Measurements from ENCODE around the gene DOCK9.
A peak's percentile ranks its signal among the peaks of the same experiment; 100 is the strongest.

DOCK9 gene

DNA sequence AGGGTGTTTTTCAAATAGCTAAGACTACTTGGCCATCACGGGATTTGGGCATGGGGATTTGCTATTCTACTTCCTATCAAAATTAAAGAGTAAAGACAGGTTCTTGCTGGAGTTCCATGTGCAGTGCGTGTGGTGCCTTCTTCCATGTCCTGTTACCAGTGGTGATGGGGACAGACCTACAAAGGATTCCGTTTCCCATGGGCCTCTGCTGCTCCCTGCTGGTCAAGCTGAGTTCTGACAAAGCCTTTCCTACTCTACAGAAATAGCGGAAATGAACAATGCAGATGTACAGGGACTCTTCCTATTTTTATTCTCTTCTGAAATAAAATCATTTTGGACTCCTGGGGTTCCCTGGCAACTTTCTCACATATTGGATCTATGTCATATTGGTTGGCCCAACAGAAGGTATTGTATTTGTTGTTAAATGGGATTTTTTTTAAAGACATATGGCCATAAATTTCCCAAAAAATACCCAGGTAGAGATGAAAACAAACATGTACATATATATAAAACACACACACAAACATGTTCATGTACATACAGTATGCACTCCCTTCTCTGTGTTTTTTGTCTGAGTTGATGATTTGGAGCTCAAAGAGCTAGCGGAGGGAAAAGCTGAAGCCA is 134.9 kb downstream of the DOCK9 start:
- peak; percentile 50 to 58 for DNase-seq

DNA sequence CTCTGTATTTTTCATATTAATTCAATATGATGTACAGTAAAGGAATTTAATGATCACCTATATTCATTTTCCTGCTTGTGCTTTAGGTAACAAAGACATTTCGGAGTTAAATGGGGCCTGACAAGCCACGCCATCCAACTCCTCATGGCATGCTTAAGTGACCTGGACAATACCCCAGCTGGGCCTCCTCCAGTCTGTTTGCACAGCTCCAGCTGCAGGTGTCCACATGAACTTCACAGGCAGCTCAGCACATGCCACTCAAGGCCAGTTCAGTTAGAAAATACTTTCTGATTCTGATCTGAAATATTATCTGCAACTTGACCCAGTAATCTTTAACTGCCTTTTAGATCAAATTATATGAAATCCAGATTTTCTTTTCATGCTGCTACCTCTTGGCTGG is 135.8 kb downstream of the DOCK9 start:
- DNase-seq = no peak

DNA sequence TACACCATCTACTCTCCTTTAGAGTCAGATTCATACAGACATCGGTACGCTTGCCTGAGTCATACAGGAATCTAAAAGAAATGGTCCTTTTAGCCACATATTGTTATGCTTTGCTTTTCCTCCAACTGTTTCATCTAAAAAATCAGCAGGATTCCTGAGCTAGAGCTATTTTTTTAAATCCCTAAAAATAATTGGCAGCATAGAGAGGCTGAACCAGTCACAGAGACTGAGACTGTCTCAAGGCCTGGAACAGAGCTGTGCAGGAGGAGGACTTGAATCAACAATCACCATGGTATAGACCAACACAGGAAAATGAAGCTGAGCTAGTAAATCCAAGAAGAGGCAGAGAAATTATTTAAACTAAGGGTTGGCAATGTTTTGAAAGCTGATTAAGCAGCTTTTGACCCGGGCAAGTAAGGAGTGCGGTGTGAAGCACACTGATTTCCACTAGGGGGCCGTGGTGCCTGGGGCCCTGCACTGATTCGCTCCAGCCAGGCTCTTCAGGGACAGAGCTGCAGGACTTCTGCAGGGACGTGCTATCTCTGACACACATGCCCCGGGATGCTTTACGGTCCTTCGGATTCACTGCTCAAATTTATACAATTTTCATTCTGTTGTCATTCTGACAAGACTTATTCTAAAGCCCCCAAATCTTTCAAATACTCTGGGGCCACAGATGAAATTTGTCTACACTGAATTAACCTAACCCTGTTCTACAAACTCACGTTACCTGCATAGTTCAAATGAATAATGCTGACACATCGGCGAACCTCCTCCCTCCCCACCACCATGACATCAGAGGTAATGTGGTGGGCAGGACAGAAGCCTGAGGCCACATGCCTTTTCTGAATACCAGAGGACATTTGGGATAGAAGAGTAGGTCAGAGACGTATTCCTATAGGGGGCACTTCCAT is 137.8 kb downstream of the DOCK9 start:
- DNase-seq = peak; percentile 9 to 35

DNA sequence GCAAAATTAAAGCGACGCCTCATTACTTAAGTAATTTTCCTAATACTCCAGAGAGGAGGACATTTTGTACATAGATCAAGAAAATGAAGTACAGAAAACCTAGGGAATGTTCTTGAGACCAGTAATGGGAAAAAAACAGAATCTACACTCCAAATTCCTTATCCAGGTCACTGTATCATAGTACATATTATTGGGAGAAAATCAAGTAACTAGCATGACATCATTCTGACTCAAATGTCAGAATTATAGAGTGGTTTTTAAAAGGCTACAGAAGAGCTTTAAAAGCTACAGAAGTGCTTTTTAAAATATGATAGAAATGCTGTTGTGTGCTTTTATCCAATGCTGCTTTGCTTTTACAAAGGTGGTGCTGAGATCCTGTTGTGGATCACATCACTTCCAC is 139.1 kb downstream of the DOCK9 start:
- no peak for DNase-seq

DNA sequence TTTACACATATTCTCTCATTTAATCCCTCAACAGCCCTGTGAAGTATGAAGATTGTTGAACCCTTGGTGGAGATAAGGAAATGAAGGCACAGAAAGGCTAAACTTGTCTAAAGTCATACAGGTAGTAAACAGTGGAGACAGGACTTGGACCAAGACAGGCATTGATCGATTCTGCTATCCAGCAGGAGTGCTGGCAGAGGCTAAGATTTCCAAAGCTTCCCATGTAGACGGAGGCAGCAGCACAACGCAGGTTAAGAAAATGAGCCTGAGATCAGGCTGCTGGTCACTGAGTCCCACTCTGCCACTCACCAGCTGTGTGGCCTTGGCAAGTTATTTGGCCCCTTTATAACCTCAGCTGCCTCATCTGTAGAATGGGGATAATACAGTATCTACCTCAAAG is 140.0 kb downstream of the DOCK9 start:
- DNase-seq = no peak

DNA sequence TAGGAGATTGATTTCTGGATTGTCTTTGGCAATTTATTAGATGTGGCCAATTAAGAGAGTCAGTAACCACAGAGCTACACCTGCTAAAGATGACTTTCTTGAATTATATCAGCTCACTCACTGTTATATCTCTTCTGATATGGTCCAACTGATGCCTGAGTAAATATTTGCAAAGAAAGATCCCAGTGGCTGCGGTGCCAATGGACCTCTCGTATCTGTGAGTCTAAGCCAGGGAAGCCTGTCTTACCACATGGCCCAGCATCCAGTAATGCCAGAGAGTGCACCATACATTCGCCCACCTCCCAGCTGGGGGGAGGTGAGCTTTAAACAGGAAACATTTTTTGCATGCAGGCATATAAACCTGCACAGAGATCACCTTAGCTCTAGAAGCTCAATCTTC is 142.7 kb downstream of the DOCK9 start:
- DNase-seq = no peak

DNA sequence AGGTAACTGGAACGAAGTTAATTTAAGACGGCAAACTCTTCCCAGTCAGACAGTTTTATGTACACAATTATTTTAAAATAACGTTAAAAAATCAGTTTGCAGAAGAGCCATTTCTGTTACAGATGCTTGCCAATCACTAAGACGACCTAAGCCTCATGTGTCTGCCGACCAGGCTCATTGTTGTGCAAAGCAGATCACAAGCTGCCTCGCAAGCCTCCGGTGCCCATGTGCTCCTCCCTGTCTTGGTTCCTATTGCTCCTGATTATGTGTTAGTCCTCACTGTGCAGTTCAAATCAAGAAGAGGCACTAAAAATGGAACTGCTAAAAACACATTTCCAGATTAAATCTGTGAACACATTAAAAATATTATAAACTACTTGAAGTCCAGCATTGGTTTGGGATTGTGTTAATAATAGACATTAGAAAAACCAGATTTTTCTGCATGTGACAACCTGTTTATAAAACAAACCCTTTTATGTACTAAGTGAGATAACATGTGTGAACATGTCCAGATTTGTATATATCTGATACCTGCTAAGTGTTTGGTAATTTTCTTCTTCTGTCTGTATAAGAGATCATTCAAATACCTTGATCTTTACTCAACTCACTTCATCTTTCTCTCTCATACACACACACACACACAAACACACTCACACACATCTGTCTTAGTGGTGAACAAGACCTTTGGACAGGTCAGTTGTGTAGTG is 143.5 kb downstream of the DOCK9 start:
- no peak for DNase-seq

DNA sequence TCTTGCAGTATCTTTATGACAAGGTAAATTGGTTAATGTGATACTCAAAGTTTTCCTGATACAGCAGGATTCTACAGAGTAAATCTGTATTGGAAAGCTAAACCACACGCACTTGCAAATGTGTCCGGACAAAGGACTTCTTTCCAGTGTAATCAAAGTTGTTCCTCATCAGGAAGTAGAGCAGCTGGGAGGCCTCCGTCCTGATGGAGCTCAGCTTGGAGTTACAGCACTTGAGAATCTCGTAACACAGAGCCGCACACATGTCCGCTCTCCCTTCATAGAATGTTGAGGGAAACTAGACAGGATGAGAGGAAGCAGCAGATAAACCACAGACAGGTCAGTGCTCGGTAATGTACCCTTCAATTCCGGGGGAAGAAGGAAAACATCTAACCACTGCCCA is 146.6 kb downstream of the DOCK9 start:
- DNase-seq = no peak

DNA sequence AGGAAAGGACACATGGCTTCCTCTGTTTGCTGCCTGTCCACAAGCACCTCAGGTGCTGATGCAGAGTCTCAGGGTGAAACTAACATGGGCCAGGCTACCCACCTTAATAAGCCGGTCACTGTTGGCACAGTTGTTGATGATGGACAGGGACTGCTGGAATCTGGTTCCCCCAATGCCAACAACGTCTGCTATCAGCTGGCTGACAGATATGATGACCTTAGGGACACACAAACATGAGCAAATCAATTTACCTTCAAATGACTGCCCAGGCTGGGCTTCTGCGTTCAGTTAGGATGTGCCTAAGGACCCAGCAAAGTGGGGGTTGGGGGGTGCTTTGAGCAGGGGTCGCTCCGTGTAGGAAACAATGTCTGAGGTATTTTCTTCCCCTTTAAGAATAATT is 148.3 kb downstream of the DOCK9 start:
- no peak for DNase-seq

DNA sequence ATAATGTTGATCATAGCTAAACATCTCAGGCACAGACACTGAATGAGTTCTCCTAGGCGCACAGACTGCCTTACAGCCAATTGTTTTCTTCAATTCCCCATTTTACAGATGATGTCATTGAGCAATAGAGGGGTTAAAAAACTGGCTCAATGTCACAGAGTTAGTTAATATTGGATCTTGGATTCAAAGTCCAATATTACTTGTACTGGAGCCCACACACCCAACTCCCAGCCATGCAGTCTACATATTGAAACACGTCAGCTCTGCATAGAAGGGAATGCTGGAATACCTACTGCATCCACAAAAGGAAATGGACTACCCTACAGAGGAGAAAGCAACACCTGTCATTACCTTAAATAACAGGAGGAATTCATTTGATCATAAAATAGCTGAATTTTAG is 149.2 kb downstream of the DOCK9 start:
- no peak for DNase-seq

DNA sequence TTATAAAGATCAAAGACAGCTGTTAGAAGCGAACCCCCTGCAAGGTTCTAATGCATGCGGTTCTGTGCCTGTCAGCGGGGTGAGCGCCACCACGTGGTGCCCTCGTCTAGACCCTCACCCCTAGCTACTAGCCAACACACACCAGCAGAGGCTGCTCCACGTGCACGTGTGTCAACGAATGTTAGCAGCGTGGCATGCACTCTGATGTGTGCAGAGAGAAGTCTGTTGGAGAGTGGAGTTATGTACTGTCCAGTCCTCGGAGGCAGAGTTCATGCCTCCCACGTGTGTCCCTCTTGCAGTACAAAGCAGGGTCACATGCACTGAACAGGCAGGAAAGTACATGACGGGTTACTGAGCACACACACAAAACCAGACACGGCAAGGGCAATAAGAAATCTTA is 150.4 kb downstream of the DOCK9 start:
- no peak for DNase-seq

DNA sequence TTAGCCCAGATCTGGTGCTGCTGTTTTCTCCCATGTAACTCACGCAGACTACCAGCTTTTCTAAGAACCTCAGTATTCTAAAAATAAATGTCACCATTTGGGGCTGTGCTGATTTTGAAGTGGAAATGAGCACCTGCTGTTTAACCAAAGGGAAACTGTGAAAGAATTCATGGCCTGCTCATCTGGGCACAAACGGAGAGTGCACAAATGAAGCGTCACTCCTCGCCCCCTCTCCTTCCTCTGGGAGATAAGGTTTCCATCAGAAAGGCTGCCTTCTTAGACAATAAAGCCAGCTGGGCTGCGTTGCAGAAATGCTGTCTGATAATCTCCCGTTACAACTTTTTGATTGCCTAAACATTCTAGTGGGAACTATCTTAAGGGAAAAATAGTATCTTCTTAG is 151.7 kb downstream of the DOCK9 start:
- no peak for DNase-seq

DNA sequence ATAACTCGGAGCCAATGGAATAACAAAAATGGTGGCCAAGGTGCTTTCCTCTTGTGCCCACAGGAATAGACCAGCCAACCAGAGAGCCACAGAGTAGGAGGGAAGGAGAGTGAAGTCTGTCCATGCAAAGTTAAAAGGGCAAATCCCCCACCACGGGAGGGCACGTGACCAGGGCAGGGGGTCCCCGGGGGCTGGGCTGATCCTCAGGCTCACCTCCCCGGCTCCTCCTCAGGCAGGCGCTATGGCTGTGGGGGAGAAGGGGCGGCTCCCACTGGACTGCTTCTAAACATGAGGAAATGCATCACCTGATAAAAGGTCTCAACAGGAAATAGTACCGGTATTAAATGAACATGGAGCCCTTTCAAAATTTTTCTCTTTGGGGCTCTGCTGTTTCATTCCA is 152.2 kb downstream of the DOCK9 start:
- no peak for DNase-seq

DNA sequence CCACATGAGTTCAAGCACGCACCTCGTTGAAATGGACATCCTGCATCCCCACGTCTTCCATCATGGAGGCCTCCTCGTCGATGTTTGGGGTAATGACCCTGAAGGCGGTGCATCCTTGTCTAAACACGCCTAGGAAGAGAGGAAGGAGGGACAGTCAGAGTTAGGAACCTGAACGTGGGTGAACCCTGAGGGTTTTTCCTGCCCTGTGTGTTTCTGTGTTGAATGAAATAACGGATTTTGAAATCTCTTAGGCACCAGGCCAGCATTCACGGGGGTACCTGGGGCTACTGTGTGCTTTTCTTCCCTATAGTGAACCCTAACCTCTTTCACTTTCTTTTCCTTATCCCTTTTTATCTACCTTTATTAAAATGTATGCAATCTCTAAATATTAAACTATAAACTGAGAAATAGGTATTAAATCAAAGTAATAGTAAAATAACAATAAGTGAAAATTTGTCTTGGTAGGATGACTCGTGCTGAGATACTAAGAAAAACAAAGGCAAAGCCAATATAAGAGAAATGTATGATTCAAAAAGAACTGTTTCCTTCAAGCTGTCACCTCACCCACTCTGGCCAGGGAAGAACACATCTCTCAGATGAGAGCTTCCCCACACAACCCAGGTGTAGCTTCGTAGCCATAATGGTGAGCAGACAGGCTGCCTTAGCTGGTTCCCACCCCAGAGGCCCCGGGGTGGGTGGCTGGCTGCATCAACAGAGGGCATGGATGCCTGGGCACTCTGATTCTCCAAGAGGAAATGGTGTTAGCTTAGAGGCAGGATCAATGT is 153.3 kb downstream of the DOCK9 start:
- DNase-seq = no peak

DNA sequence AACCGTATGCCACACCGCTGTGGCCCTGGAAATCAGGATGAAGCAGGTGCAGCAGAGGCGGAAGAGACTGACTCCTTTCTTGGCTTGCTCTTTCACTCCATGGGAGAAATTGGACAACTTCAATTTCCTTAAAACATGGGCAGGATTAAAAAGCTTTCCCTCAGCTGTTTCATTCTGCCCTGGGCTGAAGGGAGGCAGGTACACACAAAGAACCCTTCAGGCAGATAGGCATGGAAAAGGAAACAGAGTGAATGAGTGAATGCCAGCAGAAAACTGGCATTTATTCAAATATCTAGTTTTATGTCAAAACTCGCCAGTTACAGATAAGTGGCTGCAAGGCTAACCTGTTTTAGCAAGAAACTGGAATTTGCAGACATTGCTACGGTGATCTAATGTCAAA is 154.4 kb downstream of the DOCK9 start:
- no peak for DNase-seq

DNA sequence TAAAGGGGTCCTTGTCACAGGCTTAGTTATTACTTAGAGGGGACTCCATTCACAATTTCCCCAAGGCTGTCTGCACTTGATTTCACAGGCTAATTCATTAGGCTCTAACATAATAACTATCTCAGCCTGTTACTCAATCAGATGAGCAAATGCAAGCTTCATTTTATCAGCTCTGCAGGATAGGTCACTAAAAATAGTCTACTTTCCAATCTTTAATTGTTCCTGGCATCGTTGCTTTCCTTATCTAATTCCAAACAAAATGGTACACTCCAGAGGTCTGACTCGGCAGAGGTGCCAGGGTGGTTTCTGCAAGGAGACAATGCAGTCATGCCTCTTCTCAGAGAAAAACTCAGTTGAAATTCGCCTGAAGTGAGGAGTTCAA is 155.6 kb downstream of the DOCK9 start:
- DNase-seq = no peak

DNA sequence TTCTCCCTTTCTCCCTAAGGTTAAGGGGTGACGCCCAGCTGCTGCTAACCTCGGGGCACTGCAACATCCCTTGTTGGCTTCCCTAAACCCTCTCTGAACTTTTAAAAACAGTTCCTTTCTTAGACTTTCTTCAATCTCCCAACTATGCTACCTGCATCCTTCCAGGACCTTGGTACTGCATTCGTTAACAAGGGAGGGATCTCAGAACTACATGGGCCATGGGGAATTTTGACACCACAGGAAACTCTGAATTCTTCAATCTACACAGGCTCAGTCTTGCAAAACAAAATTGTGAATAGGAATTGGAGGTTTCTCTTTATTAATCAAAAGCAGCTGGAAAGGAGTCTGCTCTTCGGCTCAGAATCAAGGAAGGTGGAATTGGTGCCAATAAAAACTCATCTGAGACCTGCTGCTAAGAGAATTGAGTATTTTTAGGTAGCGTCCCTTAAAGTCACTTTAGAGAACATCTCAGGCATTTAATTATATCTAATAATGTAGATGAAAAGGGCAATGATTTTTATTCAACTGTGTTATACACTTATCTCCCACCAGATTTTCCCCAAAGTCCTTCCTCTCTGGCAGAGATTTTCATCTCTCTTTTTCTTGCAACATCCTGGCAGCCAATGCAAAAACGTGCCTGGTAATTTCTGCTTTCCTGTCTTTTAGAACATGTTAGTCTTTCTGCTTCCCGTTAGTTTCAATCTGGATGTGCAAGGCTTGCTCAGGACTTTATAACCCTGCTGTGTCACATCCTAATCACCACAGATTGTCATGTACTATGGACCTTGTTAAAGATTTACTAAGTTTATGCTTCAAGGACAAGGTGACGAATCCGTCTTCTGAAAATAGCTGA is 156.3 kb downstream of the DOCK9 start:
- DNase-seq = no peak

DNA sequence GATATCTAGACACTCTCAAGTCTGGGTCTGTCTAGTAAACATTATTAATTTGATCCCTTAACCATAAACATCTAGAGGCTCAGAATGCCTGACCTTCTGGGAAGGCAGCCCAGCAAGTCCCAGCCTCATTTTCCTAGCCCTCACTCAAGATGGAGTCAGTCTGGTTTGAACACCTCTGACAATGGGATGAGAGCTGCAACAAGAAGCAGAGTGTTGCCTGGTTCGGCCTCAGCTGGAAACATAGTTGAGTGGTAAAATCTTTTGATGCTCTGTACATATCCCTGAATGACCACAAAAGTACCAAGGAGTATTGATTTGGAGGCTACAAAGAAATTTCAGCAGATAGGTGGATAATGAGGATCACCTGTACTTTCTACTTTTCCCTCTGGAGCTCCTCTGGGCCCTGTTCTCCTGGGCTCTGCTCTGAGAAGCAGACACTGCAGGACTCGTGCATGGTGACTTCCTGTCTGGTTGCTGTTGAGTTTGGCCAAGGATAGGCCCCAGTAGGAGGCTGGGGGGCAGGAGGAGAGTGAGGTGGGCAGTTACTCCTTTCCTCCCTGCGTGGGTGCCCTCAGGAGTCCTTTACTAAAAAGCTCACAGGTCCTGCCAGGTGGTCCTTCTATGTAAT is 157.0 kb downstream of the DOCK9 start:
- no peak for DNase-seq

DNA sequence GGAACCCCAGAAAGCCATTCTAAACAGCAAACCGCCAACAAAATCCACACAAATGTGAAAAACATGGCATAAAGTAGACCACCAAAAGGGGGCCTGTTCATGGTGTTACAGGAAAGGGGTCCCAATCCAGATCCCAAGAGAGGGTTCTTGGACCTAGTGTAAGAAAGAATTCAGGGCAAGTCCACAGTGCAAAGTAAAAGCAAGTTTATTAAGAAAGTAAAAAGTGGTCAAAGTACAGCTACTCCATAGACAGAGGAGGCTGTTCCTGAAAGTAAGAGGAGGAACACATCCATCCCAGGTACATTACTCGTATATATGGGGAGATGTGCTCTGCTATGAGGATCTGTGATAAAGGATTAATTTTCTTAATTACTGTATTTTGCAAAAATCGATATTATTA is 157.6 kb downstream of the DOCK9 start:
- no peak for DNase-seq

DNA sequence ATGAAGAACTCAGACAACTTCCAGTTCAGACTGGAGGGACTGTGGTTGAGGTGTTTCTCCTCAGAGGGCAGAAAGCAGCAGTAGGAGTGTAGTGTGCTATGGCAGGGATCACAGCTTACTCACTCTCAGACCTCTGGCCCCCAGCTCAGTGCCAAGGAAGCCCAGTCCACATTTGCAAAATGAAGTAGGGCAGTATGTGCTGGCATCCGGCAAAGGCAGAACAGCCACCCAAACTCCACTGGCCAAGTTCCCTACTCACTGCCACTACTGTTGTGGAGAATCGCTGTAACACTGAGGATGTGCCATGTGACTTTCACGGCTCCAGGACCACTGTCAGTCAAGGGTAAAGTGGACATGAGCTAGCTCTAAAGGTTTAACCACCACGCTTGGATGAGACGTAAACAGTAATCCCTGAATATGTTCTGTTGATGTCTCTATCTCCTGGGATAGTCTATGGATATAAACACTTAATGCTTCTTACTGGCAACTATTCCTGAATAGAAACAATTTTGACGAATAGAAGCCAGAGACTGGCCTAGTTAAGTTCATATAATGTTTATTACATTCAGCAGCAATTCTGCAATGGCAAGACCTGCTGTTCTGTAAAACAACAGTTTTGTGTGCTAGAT is 158.4 kb downstream of the DOCK9 start:
- no peak for DNase-seq

DNA sequence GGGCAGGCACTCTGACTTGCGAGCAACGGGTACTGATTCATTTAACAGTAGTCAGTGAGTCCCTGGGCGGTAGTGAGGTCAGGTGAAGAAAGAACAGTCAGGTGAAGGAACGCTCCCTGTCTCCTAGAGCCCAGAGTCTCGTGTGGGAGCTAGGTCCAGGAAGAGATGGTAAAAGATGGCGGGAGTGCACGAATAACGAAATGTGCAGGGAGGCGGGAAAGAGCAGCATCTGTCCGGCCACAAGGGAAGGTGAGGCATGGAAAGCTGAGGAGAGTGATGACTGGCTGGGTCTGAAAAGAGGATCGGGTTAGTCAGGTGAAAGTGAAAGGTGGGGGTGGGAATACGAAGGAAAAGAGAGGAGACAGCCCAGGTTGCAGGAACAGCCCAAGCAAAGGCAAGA is 161.5 kb downstream of the DOCK9 start:
- no peak for DNase-seq
